Astrocyte (in vitro differentiated cells and primary cell): ENCODE measurements around the gene LDLRAD4. TPM values are rescaled to one million over a fixed set of nuclear protein-coding genes. Genes with fewer than 3 reads are reported as not detected.

Source experiments
- DNase-seq: peaks from one replicate; pipeline ENCODE4 v3.0.0-alpha.2; 2010; ENCODE audit warnings: low read depth
- FAIRE-seq: peaks from 2 replicates; lab custom pipeline; 2011; peaks lifted over from hg19 to GRCh38; lab: Jason Lieb, UNC
- H2AFZ ChIP-seq: 2 replicates; pipeline ENCODE4 v1.6.0; 2012; ENCODE audit warnings: low read depth, low read length, inconsistent platforms
- H3K27ac ChIP-seq: 2 replicates; pipeline ENCODE4 v1.5.1; 2011; ENCODE audit warnings: low read depth, low read length, inconsistent platforms
- H3K27me3 ChIP-seq: 2 replicates; pipeline ENCODE4 v1.6.0; 2011; ENCODE audit warnings: low read length, inconsistent platforms; ENCODE audit not compliant: insufficient read depth
- H3K36me3 ChIP-seq: 2 replicates; pipeline ENCODE4 v1.5.1; 2011; ENCODE audit warnings: low read length, inconsistent platforms; ENCODE audit not compliant: insufficient read depth
- H3K4me1 ChIP-seq: 2 replicates; pipeline ENCODE4 v1.5.1; 2011; ENCODE audit warnings: low read length, inconsistent platforms; ENCODE audit not compliant: insufficient read depth
- H3K4me2 ChIP-seq: 2 replicates; pipeline ENCODE4 v1.6.0; 2012; ENCODE audit warnings: low read length, inconsistent platforms
- H3K4me3 ChIP-seq: 2 replicates; pipeline ENCODE4 v1.5.1; 2011; ENCODE audit warnings: low read depth, mild to moderate bottlenecking, low read length, inconsistent platforms; ENCODE audit not compliant: insufficient read depth
- H3K79me2 ChIP-seq: 2 replicates; pipeline ENCODE4 v1.6.0; 2012; ENCODE audit warnings: mild to moderate bottlenecking, low read length, inconsistent platforms; ENCODE audit not compliant: insufficient read depth
- H3K9ac ChIP-seq: 2 replicates; pipeline ENCODE4 v1.6.0; 2012; ENCODE audit warnings: mild to moderate bottlenecking, low read length, inconsistent platforms
- H3K9me3 ChIP-seq: 2 replicates; pipeline ENCODE4 v1.5.1; 2012; ENCODE audit warnings: low read depth, mild to moderate bottlenecking, low read length, inconsistent platforms; ENCODE audit not compliant: insufficient read depth
- H4K20me1 ChIP-seq: 2 replicates; pipeline ENCODE4 v1.6.0; 2012; ENCODE audit warnings: low read length, inconsistent platforms; ENCODE audit not compliant: insufficient read depth
- H3K27ac Mint-ChIP-seq: one replicate; pipeline ENCODE4 v1.8.0; 2021; ENCODE audit warnings: mild to moderate bottlenecking, mixed read lengths; ENCODE audit not compliant: unreplicated experiment
- H3K27me3 Mint-ChIP-seq: one replicate; pipeline ENCODE4 v1.8.0; 2021; ENCODE audit warnings: low read depth, mixed read lengths; ENCODE audit not compliant: unreplicated experiment
- H3K36me3 Mint-ChIP-seq: one replicate; pipeline ENCODE4 v1.8.0; 2021; ENCODE audit warnings: low read depth, mixed read lengths; ENCODE audit not compliant: unreplicated experiment
- H3K4me1 Mint-ChIP-seq: one replicate; pipeline ENCODE4 v1.8.0; 2021; ENCODE audit warnings: low read depth, mixed read lengths; ENCODE audit not compliant: unreplicated experiment
- H3K4me3 Mint-ChIP-seq: one replicate; pipeline ENCODE4 v1.8.0; 2021; ENCODE audit warnings: mild to moderate bottlenecking, moderate library complexity, mixed read lengths; ENCODE audit not compliant: unreplicated experiment
- H3K9me3 Mint-ChIP-seq: one replicate; pipeline ENCODE4 v1.8.0; 2021; ENCODE audit warnings: mild to moderate bottlenecking, mixed read lengths; ENCODE audit not compliant: unreplicated experiment
- EZH2 ChIP-seq: IDR thresholded peaks from 2 replicates; pipeline ENCODE4 v1.6.1; 2012; ENCODE audit warnings: mild to moderate bottlenecking, low read length, inconsistent platforms; ENCODE audit not compliant: insufficient read depth
- total RNA-seq: library from RNA; stranded (reverse); gene quantifications from 2 replicates; pipeline ENCODE4 v1.2.1, GENCODE V29; 2021
- TF ChIP-seq, protein P1 (sequence below): IDR thresholded peaks from 2 replicates; pipeline ENCODE4 v1.5.1; 2011; ENCODE audit warnings: low read depth, mild to moderate bottlenecking, inconsistent platforms, low read length, moderate library complexity; ENCODE audit not compliant: insufficient read depth

The LDLRAD4 gene
- total RNA-seq, 1 donor from 2014 or later: 26.0 TPM

DNA sequence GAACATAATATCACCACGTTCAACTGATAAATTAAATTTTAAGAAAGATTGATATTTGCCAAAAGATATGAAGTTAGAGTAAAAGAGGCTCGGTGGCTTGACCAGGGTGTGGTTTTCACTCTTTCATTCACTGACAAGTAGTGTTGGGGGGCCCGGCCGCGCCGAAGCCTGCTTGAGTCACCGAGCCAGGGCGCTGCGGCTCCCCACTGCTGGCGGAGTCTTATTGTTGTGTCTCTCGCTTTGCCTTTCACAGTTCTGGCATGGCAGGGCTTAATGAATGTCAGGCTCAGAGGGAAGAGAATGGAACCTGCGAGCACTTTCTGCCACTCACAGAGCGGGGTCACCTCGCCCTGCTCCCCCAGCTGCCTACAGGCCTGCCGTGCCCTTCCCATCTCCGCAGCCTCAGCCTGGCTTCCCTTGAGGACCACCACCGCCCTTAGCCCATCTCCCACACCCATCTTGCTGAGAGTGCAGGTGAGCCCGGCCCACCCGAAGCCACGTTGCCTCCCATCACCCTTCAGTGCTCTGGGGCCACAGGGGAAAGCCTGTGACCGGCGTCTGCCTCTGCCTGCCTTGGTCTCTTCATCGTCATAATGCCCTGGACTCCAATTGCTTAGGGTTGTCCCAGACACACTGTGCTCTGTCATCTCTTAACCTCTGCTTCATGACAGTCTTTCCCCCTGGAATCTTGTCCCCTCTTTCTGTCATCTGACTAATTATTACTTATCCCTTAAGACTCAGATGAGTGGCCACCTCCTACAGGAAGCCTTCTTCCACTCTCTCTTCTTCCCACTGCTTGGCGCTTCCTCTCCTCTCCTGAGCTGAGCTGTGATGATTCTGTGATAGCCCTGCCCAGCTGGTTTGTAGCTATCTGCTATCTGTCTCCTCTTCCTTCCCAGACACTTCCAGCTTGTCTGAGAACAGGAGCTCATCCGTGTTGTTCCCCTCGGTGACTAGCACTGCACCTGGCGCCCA lies 365.3 kb downstream of the LDLRAD4 start:
- Histone ChIP-seq H3K9ac (no peak overlapping the region), H4K20me1 (no peaks in the 10 kb centered on the region), H3K4me3 (no peak overlapping the region), H3K27ac (no peak overlapping the region), H3K79me2 (no peaks in the 10 kb centered on the region), H3K9me3 (no peaks in the 10 kb centered on the region), H3K4me2 (no peak overlapping the region), H3K4me1 (no peaks in the 10 kb centered on the region), H3K27me3 (no peaks in the 10 kb centered on the region), H3K36me3 (no peaks in the 10 kb centered on the region), H2AFZ (no peak overlapping the region)
- Mint-ChIP-seq H3K27me3 (no peaks in the 10 kb centered on the region), H3K4me3 (no peak overlapping the region), H3K36me3 (peaks cover 5% of the 10 kb centered on the region), H3K9me3 (peaks cover 4% of the 10 kb centered on the region), H3K27ac (peak overlapping the region; percentile 48), H3K4me1 (peaks cover 18% of the 10 kb centered on the region)
- TF ChIP-seq EZH2: no peak
- TF ChIP-seq, protein P1, sequence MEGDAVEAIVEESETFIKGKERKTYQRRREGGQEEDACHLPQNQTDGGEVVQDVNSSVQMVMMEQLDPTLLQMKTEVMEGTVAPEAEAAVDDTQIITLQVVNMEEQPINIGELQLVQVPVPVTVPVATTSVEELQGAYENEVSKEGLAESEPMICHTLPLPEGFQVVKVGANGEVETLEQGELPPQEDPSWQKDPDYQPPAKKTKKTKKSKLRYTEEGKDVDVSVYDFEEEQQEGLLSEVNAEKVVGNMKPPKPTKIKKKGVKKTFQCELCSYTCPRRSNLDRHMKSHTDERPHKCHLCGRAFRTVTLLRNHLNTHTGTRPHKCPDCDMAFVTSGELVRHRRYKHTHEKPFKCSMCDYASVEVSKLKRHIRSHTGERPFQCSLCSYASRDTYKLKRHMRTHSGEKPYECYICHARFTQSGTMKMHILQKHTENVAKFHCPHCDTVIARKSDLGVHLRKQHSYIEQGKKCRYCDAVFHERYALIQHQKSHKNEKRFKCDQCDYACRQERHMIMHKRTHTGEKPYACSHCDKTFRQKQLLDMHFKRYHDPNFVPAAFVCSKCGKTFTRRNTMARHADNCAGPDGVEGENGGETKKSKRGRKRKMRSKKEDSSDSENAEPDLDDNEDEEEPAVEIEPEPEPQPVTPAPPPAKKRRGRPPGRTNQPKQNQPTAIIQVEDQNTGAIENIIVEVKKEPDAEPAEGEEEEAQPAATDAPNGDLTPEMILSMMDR: no peak
- DNase-seq (no peak), FAIRE-seq (no peak)

DNA sequence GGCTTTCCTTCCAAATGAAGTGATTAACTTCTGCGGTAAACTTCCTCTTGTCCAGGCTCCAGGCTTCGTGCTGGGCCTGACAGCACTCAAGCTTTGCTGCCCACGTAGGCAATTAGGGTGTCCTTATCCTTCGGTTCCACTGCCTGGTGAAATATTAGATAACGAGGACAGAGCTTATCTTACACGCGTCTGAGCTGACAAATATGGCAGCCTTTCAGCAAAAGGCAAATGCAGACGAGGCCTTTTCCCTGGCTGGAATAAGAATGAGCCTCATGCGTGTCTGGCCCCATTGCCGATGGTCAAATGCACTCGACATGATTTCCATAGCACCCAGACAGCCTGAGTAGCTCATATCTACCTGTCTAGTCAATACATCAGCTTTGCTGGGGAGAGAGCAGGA lies 366.3 kb downstream of the LDLRAD4 start:
- Histone ChIP-seq H4K20me1 (peaks cover 2% of the 10 kb centered on the region), H3K36me3 (no peaks in the 10 kb centered on the region), H3K4me2 (no peak overlapping the region), H3K4me1 (no peaks in the 10 kb centered on the region), H3K27me3 (no peaks in the 10 kb centered on the region), H2AFZ (no peak overlapping the region), H3K4me3 (no peak overlapping the region), H3K9ac (no peak overlapping the region), H3K27ac (no peak overlapping the region), H3K9me3 (no peaks in the 10 kb centered on the region), H3K79me2 (no peaks in the 10 kb centered on the region)
- FAIRE-seq (no peak), DNase-seq (no peak)
- Mint-ChIP-seq H3K27ac (no peak overlapping the region), H3K27me3 (no peaks in the 10 kb centered on the region), H3K4me1 (peaks cover 16% of the 10 kb centered on the region), H3K9me3 (peaks cover 4% of the 10 kb centered on the region), H3K4me3 (no peak overlapping the region), H3K36me3 (peaks cover 5% of the 10 kb centered on the region)
- TF ChIP-seq, protein P1: no peak
- no peak for TF ChIP-seq EZH2
